HepG2 (cell line): ENCODE results near the gene LYRM4. TPM values are rescaled to one million over a fixed set of nuclear protein-coding genes. Genes with fewer than 3 reads are reported as not detected.

Experiments
- ARID4A ChIP-seq: sonication (generic); formaldehyde crosslinking; IDR thresholded peaks from 2 replicates; pipeline ENCODE4 v1.5.0; 2020; ENCODE audit warnings: mild to moderate bottlenecking, missing genetic modification reagents, borderline replicate concordance
- ATF2 ChIP-seq: sonication (generic); formaldehyde crosslinking; IDR thresholded peaks from 2 replicates; pipeline ENCODE4 v1.4.0; 2020; ENCODE audit warnings: missing genetic modification reagents
- CEBPG ChIP-seq: IDR thresholded peaks from 2 replicates; pipeline ENCODE4 v1.6.1; 2016
- DNMT3B ChIP-seq: conservative IDR thresholded peaks from 2 replicates; pipeline ENCODE4 v1.6.1; 2016; ENCODE audit warnings: missing biosample characterization, control low read depth
- EHMT2 ChIP-seq: fragments of 200-600 bp; sonication (generic); IDR thresholded peaks from 2 replicates; pipeline ENCODE4 v1.7.0; 2017; ENCODE audit warnings: antibody characterized with exemption, low read depth, low read length, borderline replicate concordance
- JUND ChIP-seq: sonication (generic); formaldehyde crosslinking; IDR thresholded peaks from 2 replicates; pipeline ENCODE4 v1.8.0; 2022; ENCODE audit warnings: mild to moderate bottlenecking, missing genetic modification reagents
- MAZ ChIP-seq, 2 experiments: sonication (generic) in 1 of 2; formaldehyde crosslinking in 1 of 2; IDR thresholded peaks; 2 replicates each; pipeline versions ENCODE4 v1.5.0 to v1.6.1; 2012 to 2020; ENCODE audit warnings: low read depth in 2 of 2, mild to moderate bottlenecking in 2 of 2, borderline replicate concordance in 1 of 2, improper control_type of control experiment in 1 of 2, low read length in 1 of 2, missing genetic modification reagents in 1 of 2, moderate library complexity in 1 of 2
- NR2F2 ChIP-seq: IDR thresholded peaks from 2 replicates; pipeline ENCODE4 v1.6.1; 2012; ENCODE audit warnings: low read depth, inconsistent platforms, borderline replicate concordance
- PAWR ChIP-seq: sonication (generic); formaldehyde crosslinking; IDR thresholded peaks from 2 replicates; pipeline ENCODE4 v1.4.0; 2020; ENCODE audit warnings: missing genetic modification reagents, mild to moderate bottlenecking, borderline replicate concordance
- SPEN ChIP-seq: sonication (generic); formaldehyde crosslinking; IDR thresholded peaks from 2 replicates; pipeline ENCODE4 v1.5.1; 2020; ENCODE audit warnings: low read depth, mild to moderate bottlenecking, missing genetic modification reagents
- TBP ChIP-seq: sonication (generic); formaldehyde crosslinking; IDR thresholded peaks from 2 replicates; pipeline ENCODE4 v1.5.0; 2020; ENCODE audit warnings: missing genetic modification reagents
- ZIK1 ChIP-seq: sonication (generic); formaldehyde crosslinking; IDR thresholded peaks from 2 replicates; pipeline ENCODE4 v1.5.0; 2020; ENCODE audit warnings: mild to moderate bottlenecking, low read depth, missing genetic modification reagents, borderline replicate concordance
- ZNF414 ChIP-seq: sonication (generic); formaldehyde crosslinking; IDR thresholded peaks from 2 replicates; pipeline ENCODE4 v1.5.0; 2020; ENCODE audit warnings: missing genetic modification reagents
- ZNF496 ChIP-seq: sonication (generic); formaldehyde crosslinking; IDR thresholded peaks from 2 replicates; pipeline ENCODE4 v1.8.1; 2023; ENCODE audit warnings: mild to moderate bottlenecking, moderate library complexity, missing genetic modification reagents; ENCODE audit not compliant: insufficient replicate concordance
- ZNF547 ChIP-seq: sonication (generic); formaldehyde crosslinking; IDR thresholded peaks from 2 replicates; pipeline ENCODE4 v1.5.1; 2020; ENCODE audit warnings: mild to moderate bottlenecking, missing genetic modification reagents
- ZNF572 ChIP-seq: sonication (generic); formaldehyde crosslinking; IDR thresholded peaks from 2 replicates; pipeline ENCODE4 v1.5.1; 2020; ENCODE audit warnings: mild to moderate bottlenecking, missing genetic modification reagents
- ZNF589 ChIP-seq: sonication (generic); formaldehyde crosslinking; conservative IDR thresholded peaks from 2 replicates; pipeline ENCODE4 v1.8.0; 2022; ENCODE audit warnings: mild to moderate bottlenecking, moderate library complexity, missing genetic modification reagents
- ZNF607 ChIP-seq: sonication (generic); formaldehyde crosslinking; IDR thresholded peaks from 2 replicates; pipeline ENCODE4 v1.5.1; 2020; ENCODE audit warnings: missing genetic modification reagents, mild to moderate bottlenecking, borderline replicate concordance
- ZNF674 ChIP-seq: sonication (generic); formaldehyde crosslinking; IDR thresholded peaks from 2 replicates; pipeline ENCODE4 v1.5.0; 2020; ENCODE audit warnings: low read depth, mild to moderate bottlenecking, missing genetic modification reagents
- ZSCAN22 ChIP-seq: sonication (generic); formaldehyde crosslinking; IDR thresholded peaks from 2 replicates; pipeline ENCODE4 v1.4.0; 2020; ENCODE audit warnings: mild to moderate bottlenecking, missing genetic modification reagents
- ZZZ3 ChIP-seq: sonication (generic); formaldehyde crosslinking; IDR thresholded peaks from 2 replicates; pipeline ENCODE4 v1.4.0; 2020; ENCODE audit warnings: missing genetic modification reagents, mild to moderate bottlenecking, borderline replicate concordance
- polyA plus RNA-seq, 8 experiments: library from polyadenylated mRNA; depleted of rRNA in 3 of 8; stranded (reverse) in 7 of 8; unstranded in 1 of 8; fragments of >200 nt; fragmentation: Illumina TruSeq in 4 of 8; extraction: Trizol in 4 of 8; gene quantifications; 2 replicates each; pipeline versions ENCODE4 v1.2.1 to v1.2.3, GENCODE V29; 2011 to 2016; ENCODE audit warnings: low read depth in 4 of 8, missing spikeins in 1 of 8, mixed read lengths in 1 of 8; ENCODE audit not compliant: insufficient read depth in 1 of 8
- total RNA-seq, 5 experiments: library from RNA; depleted of rRNA; stranded (reverse); fragments of >200 nt; fragmentation: Illumina TruSeq; extraction: Trizol; gene quantifications; 2 replicates each; pipeline ENCODE4 v1.2.3, GENCODE V29; 2016; ENCODE audit warnings: low read depth in 1 of 5

The LYRM4 gene
- total and polyA plus RNA-seq, 2 of the 13 experiments (the other 11 are each of a cell fraction or from before 2014, with no cell fraction given) = 64.6 to 67.5 TPM

- peak; percentile 92; the same call in 1 of the 2 replicates for TF ChIP-seq ARID4A (CRISPR knock-in tag)
- TF ChIP-seq ZNF547 = peak; percentile 48; the same call in 1 of the 2 replicates
- peak; percentile 78 for TF ChIP-seq ZIK1
- no peak for TF ChIP-seq ZNF496 (CRISPR knock-in tag)
- no peak for TF ChIP-seq ZSCAN22 (CRISPR knock-in tag)
- peak; percentile 99 for TF ChIP-seq ATF2 (CRISPR knock-in tag)
- TF ChIP-seq JUND (CRISPR knock-in tag) = peak; percentile 96
- peak; percentile 90; the same call in 1 of the 2 replicates for TF ChIP-seq DNMT3B (CRISPR knock-in tag)
- peak; percentile 86 for TF ChIP-seq ZNF589 (CRISPR knock-in tag)
- TF ChIP-seq MAZ (IDR thresholded peaks at IDR 0.05; ENCODE audit: borderline replicate concordance, low read depth, low read length) = 0 out of 2 replicates have a peak, but pooled peaks have one; percentile 27
- TF ChIP-seq MAZ (CRISPR knock-in tag; IDR thresholded peaks at IDR 0.05; ENCODE audit: low read depth) = peak; percentile 71; the same call in 1 of the 2 replicates
- peak; percentile 92 for TF ChIP-seq ZNF607 (CRISPR knock-in tag)
- 0 out of 2 replicates have a peak, but pooled peaks have one; percentile 10 for TF ChIP-seq PAWR
- TF ChIP-seq ZZZ3 (CRISPR knock-in tag) = 0 out of 2 replicates have a peak, but pooled peaks have one; percentile 15
- TF ChIP-seq ZNF414 (CRISPR knock-in tag) = peak; percentile 99
- peak; percentile 96; the same call in 1 of the 2 replicates for TF ChIP-seq SPEN (CRISPR knock-in tag)
- peak; percentile 20; the same call in 1 of the 2 replicates for TF ChIP-seq EHMT2
- TF ChIP-seq ZNF572 (CRISPR knock-in tag) = no peak; the same call in 1 of the 2 replicates
- 0 out of 2 replicates have a peak, but pooled peaks have one; percentile 67 for TF ChIP-seq TBP
- no peak for TF ChIP-seq ZNF674 (CRISPR knock-in tag)
- TF ChIP-seq CEBPG = peak; percentile 70; the same call in 1 of the 2 replicates
- peak; percentile 83; the same call in 1 of the 2 replicates for TF ChIP-seq NR2F2
These were observed 192.5 kb downstream of the LYRM4 start (continued) for GRCh38 chr6:5068153-5068751.
